ENCODE data around the gene HBS1L.
"Not testable (repeated sequence)": the region's sequence is repeated elsewhere in the genome, so short reads cannot be mapped to it uniquely, and the experiment has no call there.

HBS1L gene

DNA sequence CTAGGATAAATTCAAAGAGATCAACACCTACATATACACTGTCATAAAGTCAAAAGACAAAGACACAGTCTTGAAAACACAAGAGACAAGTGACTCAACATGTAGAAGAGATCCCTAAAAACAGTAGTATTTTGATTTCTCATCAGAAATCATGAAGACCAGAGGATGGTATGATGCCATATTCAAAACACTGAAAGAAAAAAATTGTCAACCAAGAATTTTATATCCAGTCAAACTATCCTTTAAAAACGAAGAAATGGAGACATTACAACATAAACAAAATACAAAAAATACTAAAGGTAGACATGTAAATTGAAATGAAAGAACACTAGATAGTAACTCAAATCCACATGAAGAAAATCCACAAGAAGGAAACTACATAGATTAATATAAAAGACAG lies 27.3 kb upstream of the HBS1L start:
- no peak for FAIRE-seq
- no peak for DNase-seq (ENCODE audit: insufficient read length, low spot score)

DNA sequence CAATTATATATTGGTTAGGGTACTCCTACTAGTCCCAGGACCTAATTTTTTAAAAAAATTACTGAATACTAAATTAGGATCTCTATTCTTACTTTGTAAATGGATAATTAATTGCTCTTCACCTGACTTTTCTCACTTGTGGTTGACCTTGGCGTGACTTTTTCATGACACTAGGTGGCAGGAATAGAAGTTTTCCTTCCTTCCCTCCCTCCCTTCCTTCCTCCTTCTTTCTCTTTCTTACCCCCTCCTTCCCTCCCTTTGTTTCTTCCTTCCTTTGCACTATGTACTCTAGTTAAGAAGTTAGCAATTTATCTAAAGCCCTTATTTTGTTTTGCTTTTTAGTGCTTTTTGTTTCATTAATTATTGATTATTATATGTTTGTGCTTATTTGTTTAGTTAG lies 20.4 kb upstream of the HBS1L start:
- FAIRE-seq (no peak), DNase-seq (ENCODE audit: insufficient read length, low spot score) (no peak)

DNA sequence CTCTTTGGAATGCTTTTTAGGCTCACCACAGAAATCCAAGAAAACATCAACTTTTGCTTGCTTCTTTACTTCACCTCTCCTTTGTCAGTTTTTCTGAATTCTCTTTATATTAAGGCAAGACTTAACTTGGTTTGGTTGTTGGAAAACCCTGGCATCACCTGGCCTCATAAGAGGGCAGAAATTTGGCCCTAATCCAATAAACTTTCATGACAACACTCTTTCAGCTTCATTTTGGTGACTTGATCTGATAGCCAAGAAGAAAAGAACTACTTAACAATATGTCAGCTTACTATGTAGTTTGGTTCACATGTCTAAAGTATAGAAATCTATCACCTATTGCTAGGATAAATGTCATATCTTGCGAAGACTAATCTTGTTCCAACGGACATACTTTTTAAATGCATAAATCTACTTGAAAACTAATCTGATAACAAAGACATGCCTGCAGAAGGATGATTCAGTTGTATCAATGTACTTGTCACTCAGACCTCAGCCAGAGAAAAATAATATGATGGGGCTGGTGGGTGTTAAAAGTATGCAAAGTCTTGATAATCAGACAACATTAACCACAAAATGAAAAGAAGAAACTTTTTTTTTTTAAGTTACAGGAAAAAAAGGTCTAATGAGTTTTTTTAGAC lies 19.3 kb upstream of the HBS1L start:
- FAIRE-seq: no peak
- no peak for DNase-seq (ENCODE audit: insufficient read length, low spot score)

DNA sequence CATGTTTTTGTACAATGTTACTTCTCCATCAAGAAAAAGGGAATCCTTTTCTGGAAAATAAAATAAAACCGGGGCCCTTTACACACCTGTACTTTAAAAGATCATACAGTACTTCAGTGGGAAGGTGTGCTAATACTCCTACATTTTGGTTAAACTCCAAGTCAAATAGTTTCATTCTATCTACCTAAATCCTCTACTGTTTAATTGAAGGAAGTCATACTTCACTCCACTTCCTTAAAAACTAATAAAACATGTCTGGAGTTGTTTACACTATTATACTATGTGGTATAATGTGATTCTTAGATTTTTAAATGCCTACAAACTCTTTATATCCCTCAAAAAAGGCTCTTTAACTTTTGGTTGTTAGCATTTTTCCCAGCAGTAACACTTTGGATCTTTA lies 18.6 kb upstream of the HBS1L start:
- DNase-seq (ENCODE audit: insufficient read length, low spot score): no peak
- FAIRE-seq: no peak

DNA sequence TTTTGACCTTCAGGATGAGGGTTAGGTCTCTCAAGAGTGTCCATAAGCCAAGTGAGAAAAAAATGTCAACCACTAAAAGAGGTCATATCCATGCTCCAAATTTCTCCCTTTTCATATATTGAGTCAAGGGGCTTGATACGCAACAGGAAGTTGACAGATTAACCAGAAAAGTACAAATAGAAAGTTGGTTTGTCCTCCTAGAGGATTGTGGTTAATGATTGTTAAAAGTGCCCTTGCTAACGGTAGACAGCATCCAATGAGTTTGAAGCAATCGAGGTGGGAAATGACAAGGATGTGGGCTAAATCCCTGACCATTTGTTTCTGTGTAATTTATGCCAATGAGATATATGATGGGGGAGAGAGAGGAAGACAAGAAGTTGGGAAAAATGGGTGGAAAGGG lies 18.1 kb upstream of the HBS1L start:
- DNase-seq (ENCODE audit: insufficient read length, low spot score): no peak
- FAIRE-seq: no peak

DNA sequence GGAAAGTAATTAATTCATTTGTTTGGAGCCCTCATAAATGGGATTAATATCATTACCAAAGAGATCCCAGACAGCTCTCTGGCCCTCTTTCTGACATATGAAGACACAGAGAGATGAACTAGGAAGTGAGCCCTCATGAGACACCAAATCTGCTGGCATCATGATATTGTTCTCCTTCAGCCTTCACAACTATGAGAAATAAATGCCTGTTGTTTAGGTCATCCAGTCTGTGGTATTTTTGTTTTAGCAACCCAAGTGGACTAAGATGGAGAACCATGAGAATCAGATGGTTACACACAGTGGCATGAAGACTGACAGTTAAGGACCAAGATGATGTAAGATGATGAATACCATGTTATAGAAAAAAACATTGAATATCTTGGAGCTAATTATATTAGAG lies 16.9 kb upstream of the HBS1L start:
- DNase-seq (ENCODE audit: insufficient read length, low spot score): no peak
- no peak for FAIRE-seq

DNA sequence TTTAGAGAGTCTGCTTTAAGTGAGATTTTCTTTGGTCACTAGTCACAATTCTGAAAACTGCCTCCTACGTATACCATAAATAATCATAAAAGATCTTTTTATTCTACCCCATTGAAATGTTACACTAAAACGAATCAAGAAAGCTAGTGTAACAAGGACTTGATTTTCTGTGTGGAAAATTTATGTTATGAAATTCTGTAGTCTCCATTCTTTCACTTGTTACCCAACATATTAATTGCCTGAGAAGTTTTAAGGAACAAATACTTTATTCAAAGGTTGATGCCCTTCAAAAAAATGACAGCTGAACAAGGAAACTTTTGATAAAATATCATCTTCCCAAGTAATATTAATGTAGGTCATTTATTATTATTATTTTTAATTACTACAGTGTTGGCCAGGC lies 13.3 kb upstream of the HBS1L start:
- DNase-seq (ENCODE audit: insufficient read length, low spot score): no peak
- no peak for FAIRE-seq

DNA sequence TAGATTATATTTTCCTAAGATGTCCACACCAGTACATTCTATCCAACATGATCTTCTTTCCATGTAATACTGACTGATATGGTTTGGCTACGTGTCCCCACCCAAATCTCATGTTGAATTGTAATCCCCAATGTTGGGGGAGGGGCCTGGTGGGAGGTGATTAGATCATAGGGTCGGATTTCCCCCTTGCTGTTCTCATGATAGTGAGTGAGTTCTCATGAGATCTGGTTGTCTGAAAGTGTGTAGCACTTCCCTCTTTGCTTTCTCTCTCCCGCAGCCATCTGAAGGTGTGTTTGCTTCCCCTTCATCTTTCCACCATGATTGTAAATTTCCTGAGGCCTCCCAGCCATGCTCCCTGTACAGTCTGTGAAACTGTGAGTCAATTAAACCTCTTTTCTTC lies 12.2 kb upstream of the HBS1L start:
- FAIRE-seq: no peak
- DNase-seq (ENCODE audit: insufficient read length, low spot score): no peak

DNA sequence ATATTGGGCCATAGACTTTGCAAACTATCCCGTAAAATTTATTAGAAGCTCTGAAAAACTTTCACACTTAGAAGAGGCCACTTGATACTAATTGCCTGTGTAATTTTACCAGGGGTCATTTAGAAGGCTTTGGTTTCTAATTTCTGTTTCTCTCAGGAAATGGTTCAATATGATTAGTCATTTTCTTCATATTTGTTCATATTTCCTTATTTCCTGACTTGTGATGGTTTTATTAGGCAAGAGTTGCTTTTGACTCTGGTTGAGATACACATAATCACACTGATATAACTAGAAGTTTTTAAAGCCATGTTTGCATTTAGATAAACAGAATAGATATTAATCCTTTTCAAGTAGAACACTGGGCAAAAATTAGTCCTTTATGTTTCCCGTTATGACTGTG lies 11.8 kb upstream of the HBS1L start:
- FAIRE-seq (no peak), DNase-seq (ENCODE audit: insufficient read length, low spot score) (no peak)

DNA sequence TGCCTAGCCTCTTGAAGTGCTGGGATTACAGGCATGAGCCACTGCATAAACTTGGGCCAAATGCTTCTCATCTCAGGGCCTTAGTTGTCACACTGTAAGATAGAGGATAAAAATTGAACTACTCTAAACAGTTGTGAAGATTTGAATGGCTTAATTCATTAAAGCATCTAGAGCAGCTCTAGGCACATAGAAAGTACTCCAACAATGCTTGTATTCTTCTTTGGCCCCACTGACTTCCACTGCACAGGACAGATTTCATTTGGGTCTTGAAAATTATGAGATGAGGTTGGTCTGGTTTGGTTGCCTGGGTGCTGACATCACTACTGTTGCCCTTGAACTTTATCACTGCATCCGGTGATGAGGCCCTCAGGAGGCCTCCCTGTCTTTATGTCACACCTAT lies 10.0 kb upstream of the HBS1L start:
- FAIRE-seq: no peak
- no peak for DNase-seq (ENCODE audit: insufficient read length, low spot score)

DNA sequence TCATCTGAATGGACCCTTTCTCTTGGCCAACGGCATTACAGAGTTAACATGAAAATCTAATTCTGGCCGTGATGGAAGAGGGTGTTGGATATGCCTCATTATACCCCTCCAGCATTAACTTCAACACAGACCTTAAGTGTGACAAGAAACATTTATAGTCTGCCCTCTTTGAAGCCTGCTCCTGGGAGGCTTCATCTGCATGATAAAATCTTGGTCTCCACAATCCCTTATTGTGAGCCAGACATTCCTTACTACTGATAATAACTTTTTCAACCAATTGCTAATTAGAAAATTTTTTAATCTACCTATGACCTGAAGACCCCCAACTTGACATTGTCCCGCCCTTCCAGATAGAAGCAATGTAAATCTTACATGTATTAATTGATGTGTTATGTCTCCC lies 9.3 kb upstream of the HBS1L start:
- no peak for DNase-seq (ENCODE audit: insufficient read length, low spot score)
- FAIRE-seq: no peak

DNA sequence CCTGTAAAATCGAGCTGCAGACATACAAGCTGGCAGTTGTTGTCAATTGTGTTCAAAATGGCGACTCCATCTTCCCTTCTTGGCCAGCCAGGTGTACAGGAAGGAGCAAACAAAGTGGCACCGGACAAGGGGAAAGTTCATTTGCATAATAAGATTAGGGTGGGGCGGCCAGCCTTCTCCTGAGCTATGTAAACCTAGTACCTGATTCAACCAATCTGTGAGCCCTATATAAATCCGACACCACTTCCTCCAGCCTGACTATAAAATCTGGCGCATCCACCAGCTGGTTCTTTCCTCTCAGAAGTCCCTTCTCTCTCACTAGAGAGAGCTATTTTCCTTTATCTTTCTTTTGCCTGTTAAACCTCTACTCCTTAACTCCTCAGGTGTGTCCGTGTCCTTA lies 8.1 kb upstream of the HBS1L start:
- FAIRE-seq (no peak), DNase-seq (ENCODE audit: insufficient read length, low spot score) (no peak)

DNA sequence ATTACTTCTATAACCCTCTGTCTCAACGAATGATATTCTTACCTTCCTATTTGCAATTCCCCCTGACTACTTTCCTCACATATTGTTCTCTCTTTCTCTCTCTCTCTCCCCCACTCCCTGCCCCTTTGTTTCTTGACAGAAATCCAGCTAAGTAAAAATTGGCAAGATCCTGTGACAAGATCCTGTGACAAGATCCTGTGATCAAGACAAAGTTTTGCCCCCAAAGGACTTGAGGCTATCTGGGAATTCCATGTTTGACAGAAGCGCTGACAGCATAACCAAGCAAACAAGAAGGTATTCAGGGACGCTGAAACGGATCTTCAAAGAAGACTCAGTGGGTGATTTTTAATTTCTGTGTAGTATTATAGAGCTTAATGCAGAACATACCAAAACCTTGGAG lies 5.5 kb upstream of the HBS1L start:
- FAIRE-seq (no peak), DNase-seq (ENCODE audit: insufficient read length, low spot score) (no peak)

DNA sequence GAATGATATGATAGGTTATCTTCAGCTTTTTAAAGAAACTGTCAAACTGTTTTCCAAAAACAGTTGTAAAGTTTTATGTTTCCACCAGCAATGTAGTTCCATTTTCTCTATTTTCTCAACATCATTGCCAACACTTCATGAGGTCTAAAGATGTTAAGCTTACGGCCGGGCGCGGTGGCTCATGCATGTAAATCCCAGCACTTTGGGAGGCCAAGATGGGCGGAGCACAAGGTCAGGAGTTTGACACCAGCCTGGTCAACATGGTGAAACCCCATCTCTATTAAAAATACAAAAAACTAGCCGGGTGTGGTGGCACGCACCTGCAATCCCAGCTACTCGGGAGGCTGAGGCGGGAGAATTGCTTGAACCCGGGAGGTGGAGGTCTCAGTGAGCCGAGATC lies 3.7 kb upstream of the HBS1L start:
- not testable (repeated sequence) for FAIRE-seq; DNase-seq (ENCODE audit: insufficient read length, low spot score)

DNA sequence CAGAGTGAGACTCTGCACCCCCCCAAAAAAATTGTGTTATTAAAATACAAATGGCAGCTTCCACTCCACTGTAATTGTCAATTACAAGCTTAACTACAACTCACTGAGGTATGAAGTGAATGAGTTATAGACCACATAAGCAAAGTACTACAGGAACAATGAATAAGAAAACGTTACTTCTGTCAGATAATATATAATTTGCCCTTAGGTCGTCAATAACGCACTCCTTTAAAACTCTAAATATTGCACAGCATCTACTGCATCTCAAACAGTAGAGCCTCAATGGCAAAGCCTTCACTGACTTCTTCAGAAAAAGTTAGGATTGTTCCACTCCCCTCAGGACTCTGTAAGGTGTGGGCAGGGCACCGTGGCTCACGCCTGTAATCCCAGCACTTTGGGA lies 2.0 kb upstream of the HBS1L start:
- DNase-seq (ENCODE audit: insufficient read length, low spot score): no peak
- FAIRE-seq: no peak

DNA sequence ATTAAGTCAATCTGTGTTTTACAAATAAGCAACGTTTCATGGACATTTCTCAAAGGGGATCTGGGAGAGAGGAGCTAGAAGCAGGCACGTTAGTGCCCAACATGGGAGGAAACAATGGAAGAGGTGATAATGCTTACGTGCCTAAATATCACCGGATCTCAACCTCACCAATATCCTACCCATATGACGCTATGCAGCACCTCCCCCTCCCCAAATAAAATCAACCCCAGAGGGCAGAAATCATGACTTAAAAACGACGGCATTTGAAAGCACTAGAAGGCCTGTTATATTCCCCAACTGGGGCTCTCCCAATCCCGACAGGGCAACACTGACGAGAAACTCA lies 425 bp downstream of the HBS1L start:
- DNase-seq (ENCODE audit: insufficient read length, low spot score) (peak; percentile 8), FAIRE-seq (no peak)

DNA sequence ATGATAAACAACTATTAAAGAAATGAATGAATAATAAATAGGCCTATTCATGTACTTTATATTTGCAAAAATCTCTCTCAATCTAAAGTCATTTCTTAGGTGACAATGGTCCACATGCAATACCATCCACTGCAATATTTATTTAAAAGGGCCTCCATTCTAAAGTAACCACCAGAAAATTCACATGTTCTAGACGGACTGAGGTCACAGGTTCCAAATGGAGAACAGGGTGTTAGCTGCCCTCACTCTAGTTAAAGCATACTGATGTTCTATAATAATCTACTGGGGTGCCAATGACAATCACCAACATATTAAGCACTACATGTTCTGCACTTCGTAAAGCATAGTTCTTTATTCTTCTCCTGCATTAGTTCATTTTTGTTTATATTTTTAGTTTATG lies 1.2 kb downstream of the HBS1L start:
- FAIRE-seq: no peak

DNA sequence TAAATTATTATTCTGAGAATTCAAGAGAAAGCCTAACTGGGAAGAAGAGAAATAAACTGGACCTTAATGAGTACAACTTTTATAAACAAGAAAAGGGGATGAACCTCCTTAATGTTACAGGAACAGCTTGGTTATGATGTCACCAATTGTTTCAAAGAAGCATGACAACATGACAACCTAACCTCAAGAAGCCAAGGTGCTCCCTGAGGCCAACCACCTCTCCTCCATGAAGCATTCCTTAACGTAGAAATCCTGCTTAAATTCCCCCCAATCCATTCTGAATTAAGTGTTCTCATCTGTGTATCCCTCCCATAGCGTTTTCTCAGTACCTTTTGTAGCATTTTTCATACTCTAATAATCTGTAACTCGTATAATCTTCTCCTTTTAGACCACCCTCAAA lies 1.7 kb downstream of the HBS1L start:
- FAIRE-seq (no peak), DNase-seq (ENCODE audit: insufficient read length, low spot score) (no peak)

More for the DNA sequence above, 1.2 kb downstream of the HBS1L start:
- no peak for DNase-seq (ENCODE audit: insufficient read length, low spot score)

DNA sequence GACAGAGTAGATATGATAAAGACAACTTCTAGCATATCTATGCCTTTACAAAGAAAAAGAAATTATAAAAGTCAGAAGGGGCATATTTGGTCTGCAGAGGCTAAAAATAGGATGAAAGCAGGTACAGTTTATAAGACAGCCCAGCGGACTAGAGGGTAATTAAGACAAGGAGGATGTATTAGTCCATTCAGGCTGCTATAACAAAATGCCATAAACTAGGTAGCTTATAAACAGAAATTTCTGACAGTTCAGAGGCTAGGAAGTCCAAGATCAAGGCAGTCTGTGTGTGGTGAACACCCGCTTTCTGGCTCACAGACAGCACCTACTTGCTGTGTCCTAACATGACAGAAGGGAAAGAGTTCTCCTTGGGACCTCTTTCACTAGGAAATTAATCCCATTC lies 5.7 kb downstream of the HBS1L start:
- FAIRE-seq: no peak

DNA sequence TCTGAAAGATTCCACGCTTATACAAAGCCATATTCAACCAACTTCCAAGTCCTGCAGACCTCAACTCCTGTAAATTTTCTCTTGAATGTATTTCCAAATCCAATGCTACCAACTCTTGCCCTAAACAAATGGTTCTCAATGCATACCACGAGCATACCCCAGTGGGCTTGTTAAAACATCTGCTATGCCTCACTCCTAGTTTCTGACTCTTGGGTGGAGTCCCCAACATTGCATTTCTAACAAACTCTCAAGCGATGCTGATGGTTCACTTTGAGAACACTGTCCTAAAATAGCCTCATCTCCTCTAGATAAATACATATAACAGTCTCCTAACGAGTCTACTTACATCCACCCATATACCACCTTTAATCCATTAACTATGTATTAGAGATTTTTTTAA lies 7.3 kb downstream of the HBS1L start:
- no peak for DNase-seq (ENCODE audit: insufficient read length, low spot score)
- FAIRE-seq: no peak

More for the DNA sequence above, 5.7 kb downstream of the HBS1L start:
- DNase-seq (ENCODE audit: insufficient read length, low spot score): no peak

DNA sequence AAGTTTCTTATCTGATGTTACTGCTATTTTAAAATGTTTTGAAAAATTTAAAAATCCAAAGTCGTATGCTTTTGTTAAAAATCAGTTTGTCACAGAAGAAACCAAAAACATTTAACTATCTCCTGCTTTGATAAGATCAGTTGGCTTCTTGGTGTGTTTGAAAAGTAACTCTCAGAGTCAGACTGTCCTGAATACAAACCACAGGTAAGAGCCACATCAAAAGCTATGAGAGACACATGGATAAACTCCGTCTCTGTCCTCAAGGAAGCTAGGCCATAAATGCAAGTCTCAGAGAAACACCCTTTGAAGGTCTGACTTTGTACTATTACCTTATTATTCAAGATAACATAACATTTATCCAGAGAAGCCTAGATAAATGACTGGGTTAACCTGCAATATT lies 7.7 kb downstream of the HBS1L start:
- DNase-seq (ENCODE audit: insufficient read length, low spot score) (no peak), FAIRE-seq (no peak)

DNA sequence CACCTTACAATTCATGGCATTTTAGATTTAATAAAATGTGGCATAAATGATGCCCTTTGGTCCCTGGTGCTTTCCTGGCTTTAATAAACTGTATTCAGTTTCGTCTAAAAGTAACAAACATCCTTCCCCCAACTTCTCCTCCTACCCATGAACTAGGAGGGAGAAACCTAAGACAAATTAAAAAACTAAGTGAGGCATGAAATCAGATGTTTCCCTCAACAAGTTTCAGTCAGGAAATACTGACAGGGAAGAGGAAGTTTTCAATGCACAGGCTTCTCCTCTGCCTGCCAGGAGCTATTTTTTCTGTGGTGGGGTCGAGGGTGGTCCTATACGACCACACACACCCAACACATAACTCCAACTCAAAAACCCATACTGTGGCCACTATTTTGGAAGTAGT lies 10.0 kb downstream of the HBS1L start:
- FAIRE-seq: no peak

DNA sequence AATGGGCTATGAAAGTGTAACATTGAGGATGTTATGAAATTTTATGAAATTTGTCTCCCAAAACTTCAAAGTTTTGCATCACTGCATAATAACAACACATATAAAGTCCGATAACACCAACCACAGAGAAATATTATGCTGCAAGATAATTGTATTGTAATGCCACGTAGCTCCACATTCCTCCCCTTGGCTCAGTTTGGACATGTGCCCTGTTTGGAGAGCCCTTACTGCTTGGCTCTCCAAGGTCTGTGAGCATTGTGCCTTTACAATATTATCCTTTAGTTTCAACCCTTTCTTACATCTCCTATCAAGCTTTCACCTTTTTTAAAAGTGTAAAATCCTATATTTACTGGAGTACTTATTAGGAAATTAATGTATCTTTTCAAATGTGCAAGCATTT lies 10.8 kb downstream of the HBS1L start:
- DNase-seq (ENCODE audit: insufficient read length, low spot score) (no peak), FAIRE-seq (no peak)

More for the DNA sequence above, 10.0 kb downstream of the HBS1L start:
- no peak for DNase-seq (ENCODE audit: insufficient read length, low spot score)

DNA sequence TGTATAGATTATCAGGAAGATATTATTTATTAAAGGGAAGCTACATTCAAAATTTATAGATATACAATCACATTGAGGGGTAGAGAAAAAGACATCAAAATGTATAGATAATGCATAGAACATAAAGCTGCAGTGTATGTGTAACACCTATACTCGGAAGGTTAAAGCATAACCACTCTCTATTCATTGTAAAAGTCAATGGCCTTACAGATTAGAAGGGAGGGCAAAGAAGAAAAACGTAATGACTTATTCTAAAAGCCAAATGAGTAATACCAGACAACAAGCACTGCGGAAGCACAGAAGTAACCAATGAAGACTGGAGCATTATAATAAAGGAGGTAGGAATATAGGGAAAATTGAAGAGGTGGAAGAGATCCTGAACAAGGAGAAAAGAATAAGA lies 11.3 kb downstream of the HBS1L start:
- DNase-seq (ENCODE audit: insufficient read length, low spot score) (no peak), FAIRE-seq (no peak)
